A549 (cell line): ENCODE results near the gene ASIC5. TPM values are rescaled to one million over a fixed set of nuclear protein-coding genes. Genes with fewer than 3 reads are reported as not detected.

Experiments used
- ATAC-seq, 2 experiments: fragments of 200-7000 bp in 1 of 2; fragments of >200 bp in 1 of 2; cut with Nextera tagmentation in 1 of 2; cut with Tn5 transposase in 1 of 2; 3 replicates each; pipeline versions ENCODE4 v1.8.0 to v1.9.1; 2018 to 2020; ENCODE audit warnings: mild to moderate bottlenecking in 1 of 2, moderate library complexity in 1 of 2
- CTCF ChIA-PET: fragments of 300-600 bp; sonication (Branson Sonifier 250); formaldehyde crosslinking; extraction: SDS; loops from one replicate; lab custom pipeline; 2021; ENCODE audit warnings: antibody characterized with exemption, inconsistent platforms; lab: Yijun Ruan, JAX
- POLR2A ChIA-PET: fragments of 350-600 bp; formaldehyde crosslinking; extraction: SDS; loops from one replicate; lab custom pipeline; 2021; ENCODE audit warnings: antibody characterized with exemption, inconsistent platforms; lab: Yijun Ruan, JAX
- DNase-seq, 2 experiments: peaks; one replicate each; pipeline versions ENCODE4 v3.0.0 to v3.0.0-alpha.2; 2011 to 2016; ENCODE audit warnings: low read depth in 1 of 2, low spot score in 1 of 2
- FAIRE-seq: peaks from 2 replicates; lab custom pipeline; 2011; peaks lifted over from hg19 to GRCh38; lab: Jason Lieb, UNC
- H3K27ac ChIP-seq, 2 experiments: fragments of >200 bp; sonication (Bioruptor Twin); formaldehyde crosslinking; 3 replicates each; pipeline ENCODE4 v1.5.1; 2016 to 2017
- H3K4me1 ChIP-seq: fragments of >200 bp; sonication (Bioruptor Twin); formaldehyde crosslinking; 3 replicates; pipeline ENCODE4 v1.6.1; 2016
- H3K4me2 ChIP-seq: fragments of >200 bp; sonication (Bioruptor Twin); formaldehyde crosslinking; 3 replicates; pipeline ENCODE4 v1.6.1; 2016
- H3K4me3 ChIP-seq: fragments of >200 bp; sonication (Bioruptor Twin); formaldehyde crosslinking; 3 replicates; pipeline ENCODE4 v1.5.1; 2016
- H3K9me3 ChIP-seq: fragments of >200 bp; sonication (Bioruptor Twin); formaldehyde crosslinking; 3 replicates; pipeline ENCODE4 v1.6.1; 2016
- CHD4 ChIP-seq: fragments of 200-600 bp; sonication (generic); IDR thresholded peaks from 2 replicates; pipeline ENCODE4 v1.6.1; 2016; ENCODE audit warnings: antibody characterized with exemption, mild to moderate bottlenecking, borderline replicate concordance
- EHF ChIP-seq: fragments of 250-450 bp; sonication (Bioruptor Pico); IDR thresholded peaks from 2 replicates; pipeline ENCODE4 v1.5.0; 2020; ENCODE audit warnings: mild to moderate bottlenecking
- EHMT2 ChIP-seq: fragments of 200-600 bp; sonication (generic); IDR thresholded peaks from 2 replicates; pipeline ENCODE4 v1.6.1; 2016; ENCODE audit warnings: antibody characterized with exemption, low read depth, mild to moderate bottlenecking, moderate library complexity
- FOSL2 ChIP-seq, 2 experiments: fragments of 450-650 bp in 1 of 2; fragments of >200 bp in 1 of 2; sonication (Bioruptor Twin) in 1 of 2; formaldehyde crosslinking; IDR thresholded peaks; 2 replicates each; pipeline versions ENCODE4 v1.5.0 to v1.6.1; 2016 to 2020; ENCODE audit warnings: mild to moderate bottlenecking in 1 of 2, moderate library complexity in 1 of 2
- GATA3 ChIP-seq: IDR thresholded peaks from 2 replicates; pipeline ENCODE4 v1.6.1; 2012; ENCODE audit warnings: borderline replicate concordance
- HDAC2 ChIP-seq: fragments of 200-600 bp; sonication (generic); IDR thresholded peaks from 2 replicates; pipeline ENCODE4 v1.6.1; 2016
- HEYL ChIP-seq: fragments of 250-450 bp; sonication (Bioruptor Pico); IDR thresholded peaks from 2 replicates; pipeline ENCODE4 v1.8.0; 2021; ENCODE audit warnings: mild to moderate bottlenecking, moderate library complexity
- MYC ChIP-seq: IDR thresholded peaks from 2 replicates; pipeline ENCODE4 v1.6.1; 2012; ENCODE audit warnings: mild to moderate bottlenecking, inconsistent platforms, low read length, improper control_type of control experiment, borderline replicate concordance
- NFE2L2 ChIP-seq: fragments of 150-350 bp; conservative IDR thresholded peaks from 2 replicates; pipeline ENCODE4 v1.6.1; 2014; ENCODE audit warnings: low read length
- NPAS2 ChIP-seq: fragments of 250-450 bp; sonication (Bioruptor Pico); IDR thresholded peaks from 2 replicates; pipeline ENCODE4 v1.8.0; 2022; ENCODE audit warnings: mild to moderate bottlenecking, moderate library complexity, borderline replicate concordance
- PHF8 ChIP-seq: fragments of 200-600 bp; sonication (generic); IDR thresholded peaks from 2 replicates; pipeline ENCODE4 v1.6.1; 2016; ENCODE audit warnings: low read depth, mild to moderate bottlenecking, antibody characterized with exemption, moderate library complexity, borderline replicate concordance
- POLR2A ChIP-seq: IDR thresholded peaks from 2 replicates; pipeline ENCODE4 v1.6.1; 2012; ENCODE audit warnings: mild to moderate bottlenecking, low read length
- RARB ChIP-seq: fragments of 250-450 bp; sonication (Bioruptor Pico); IDR thresholded peaks from 2 replicates; pipeline ENCODE4 v1.8.0; 2021; ENCODE audit warnings: mild to moderate bottlenecking, moderate library complexity
- RCOR1 ChIP-seq: fragments of 150-350 bp; IDR thresholded peaks from 2 replicates; pipeline ENCODE4 v1.6.1; 2014; ENCODE audit warnings: antibody characterized with exemption, low read length, low read depth
- RNF2 ChIP-seq: fragments of 200-600 bp; sonication (generic); IDR thresholded peaks from 2 replicates; pipeline ENCODE4 v1.6.1; 2016; ENCODE audit warnings: low read depth, mild to moderate bottlenecking, antibody characterized with exemption, moderate library complexity, borderline replicate concordance
- SMC3 ChIP-seq: fragments of >200 bp; sonication (Bioruptor Twin); formaldehyde crosslinking; IDR thresholded peaks from 3 replicates; pipeline ENCODE4 v1.6.1; 2018; ENCODE audit warnings: inconsistent platforms
- ZC3H11A ChIP-seq: fragments of 450-650 bp; IDR thresholded peaks from 2 replicates; pipeline ENCODE4 v1.6.1; 2014; ENCODE audit warnings: antibody characterized with exemption, mild to moderate bottlenecking
- ZFP36 ChIP-seq: fragments of 450-650 bp; IDR thresholded peaks from 2 replicates; pipeline ENCODE4 v1.6.1; 2014; ENCODE audit warnings: borderline replicate concordance; ENCODE audit not compliant: partially characterized antibody
- ZNF302 ChIP-seq: fragments of 250-450 bp; sonication (Bioruptor Pico); IDR thresholded peaks from 2 replicates; pipeline ENCODE4 v1.9.0; 2021; ENCODE audit warnings: inconsistent platforms, mild to moderate bottlenecking, moderate library complexity
- ZSCAN20 ChIP-seq: fragments of 250-450 bp; sonication (Bioruptor Pico); IDR thresholded peaks from 2 replicates; pipeline ENCODE4 v1.8.0; 2022; ENCODE audit warnings: mild to moderate bottlenecking, moderate library complexity
- WGBS: methylation state at CpG from one replicate; pipeline ENCODE4 v1.1.6; 2017; ENCODE audit errors: missing lambda C conversion rate; 5-methylcytosine and 5-hydroxymethylcytosine counted together
- polyA plus RNA-seq, 4 experiments: library from polyadenylated mRNA; depleted of rRNA in 3 of 4; stranded (reverse); fragments of >200 nt; fragmentation: RNase III in 1 of 4; extraction: RNeasy Plus Mini Kit Qiagen cat#74134 plus additional on column Dnase treatment in 1 of 4; gene quantifications; 2 replicates in 3 of 4; 3 replicates in 1 of 4; pipeline ENCODE4 v1.2.3, GENCODE V29; 2011 to 2017
- TF ChIP-seq, protein P1 (sequence below): fragments of 200-600 bp; sonication (generic); IDR thresholded peaks from 2 replicates; pipeline ENCODE4 v1.6.1; 2016; ENCODE audit warnings: antibody characterized with exemption, mild to moderate bottlenecking, moderate library complexity
- TF ChIP-seq, protein P2 (sequence below): fragments of >200 bp; sonication (Bioruptor Twin); formaldehyde crosslinking; IDR thresholded peaks from 3 replicates; pipeline ENCODE4 v1.5.1; 2016
- TF ChIP-seq, protein P3 (sequence below): fragments of >200 bp; sonication (Bioruptor Twin); formaldehyde crosslinking; IDR thresholded peaks from 3 replicates; pipeline ENCODE4 v1.6.1; 2016
- TF ChIP-seq, protein P4 (sequence below): IDR thresholded peaks from 2 replicates; pipeline ENCODE4 v1.6.1; 2012; ENCODE audit warnings: low read depth, borderline replicate concordance

ASIC5 gene
- polyA plus RNA-seq, 2 of the 4 experiments (the other 2 are of a cell fraction), result not detected

DNA sequence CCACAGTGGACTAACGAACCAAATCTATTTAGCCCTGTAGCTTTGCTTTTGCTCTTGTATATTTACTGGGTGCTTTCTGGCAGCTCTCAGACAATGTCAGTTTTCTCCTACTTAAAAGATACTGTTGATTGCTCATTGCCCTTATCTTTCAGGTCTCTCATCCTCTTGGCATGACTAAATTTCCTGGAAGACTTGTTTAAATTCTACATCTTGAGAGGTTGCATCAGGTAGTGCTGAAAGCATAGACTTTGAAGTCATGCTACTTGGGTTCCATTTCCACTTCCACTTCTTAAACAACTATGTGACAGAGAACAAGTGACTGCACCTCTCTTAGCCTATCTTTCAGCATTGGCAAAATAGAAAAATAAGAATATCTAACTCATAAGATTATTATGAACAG, 45.8 kb upstream of the ASIC5 start:
- 10% methylated on average over 1 of the region's 1 CpG for WGBS
- TF ChIP-seq RCOR1 (no peak), ZSCAN20 (CRISPR knock-in tag) (no peak), MYC (no peak), RARB (CRISPR knock-in tag) (no peak), EHMT2 (no peak), ZNF302 (CRISPR knock-in tag) (no peak), HDAC2 (no peak), POLR2A (no peak), ZFP36 (no peak), NPAS2 (CRISPR knock-in tag) (no peak), EHF (no peak), HEYL (CRISPR knock-in tag) (no peak), NFE2L2 (no peak), ZC3H11A (no peak)
- TF ChIP-seq, protein P1, sequence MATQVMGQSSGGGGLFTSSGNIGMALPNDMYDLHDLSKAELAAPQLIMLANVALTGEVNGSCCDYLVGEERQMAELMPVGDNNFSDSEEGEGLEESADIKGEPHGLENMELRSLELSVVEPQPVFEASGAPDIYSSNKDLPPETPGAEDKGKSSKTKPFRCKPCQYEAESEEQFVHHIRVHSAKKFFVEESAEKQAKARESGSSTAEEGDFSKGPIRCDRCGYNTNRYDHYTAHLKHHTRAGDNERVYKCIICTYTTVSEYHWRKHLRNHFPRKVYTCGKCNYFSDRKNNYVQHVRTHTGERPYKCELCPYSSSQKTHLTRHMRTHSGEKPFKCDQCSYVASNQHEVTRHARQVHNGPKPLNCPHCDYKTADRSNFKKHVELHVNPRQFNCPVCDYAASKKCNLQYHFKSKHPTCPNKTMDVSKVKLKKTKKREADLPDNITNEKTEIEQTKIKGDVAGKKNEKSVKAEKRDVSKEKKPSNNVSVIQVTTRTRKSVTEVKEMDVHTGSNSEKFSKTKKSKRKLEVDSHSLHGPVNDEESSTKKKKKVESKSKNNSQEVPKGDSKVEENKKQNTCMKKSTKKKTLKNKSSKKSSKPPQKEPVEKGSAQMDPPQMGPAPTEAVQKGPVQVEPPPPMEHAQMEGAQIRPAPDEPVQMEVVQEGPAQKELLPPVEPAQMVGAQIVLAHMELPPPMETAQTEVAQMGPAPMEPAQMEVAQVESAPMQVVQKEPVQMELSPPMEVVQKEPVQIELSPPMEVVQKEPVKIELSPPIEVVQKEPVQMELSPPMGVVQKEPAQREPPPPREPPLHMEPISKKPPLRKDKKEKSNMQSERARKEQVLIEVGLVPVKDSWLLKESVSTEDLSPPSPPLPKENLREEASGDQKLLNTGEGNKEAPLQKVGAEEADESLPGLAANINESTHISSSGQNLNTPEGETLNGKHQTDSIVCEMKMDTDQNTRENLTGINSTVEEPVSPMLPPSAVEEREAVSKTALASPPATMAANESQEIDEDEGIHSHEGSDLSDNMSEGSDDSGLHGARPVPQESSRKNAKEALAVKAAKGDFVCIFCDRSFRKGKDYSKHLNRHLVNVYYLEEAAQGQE, result no peak
- TF ChIP-seq, protein P2, sequence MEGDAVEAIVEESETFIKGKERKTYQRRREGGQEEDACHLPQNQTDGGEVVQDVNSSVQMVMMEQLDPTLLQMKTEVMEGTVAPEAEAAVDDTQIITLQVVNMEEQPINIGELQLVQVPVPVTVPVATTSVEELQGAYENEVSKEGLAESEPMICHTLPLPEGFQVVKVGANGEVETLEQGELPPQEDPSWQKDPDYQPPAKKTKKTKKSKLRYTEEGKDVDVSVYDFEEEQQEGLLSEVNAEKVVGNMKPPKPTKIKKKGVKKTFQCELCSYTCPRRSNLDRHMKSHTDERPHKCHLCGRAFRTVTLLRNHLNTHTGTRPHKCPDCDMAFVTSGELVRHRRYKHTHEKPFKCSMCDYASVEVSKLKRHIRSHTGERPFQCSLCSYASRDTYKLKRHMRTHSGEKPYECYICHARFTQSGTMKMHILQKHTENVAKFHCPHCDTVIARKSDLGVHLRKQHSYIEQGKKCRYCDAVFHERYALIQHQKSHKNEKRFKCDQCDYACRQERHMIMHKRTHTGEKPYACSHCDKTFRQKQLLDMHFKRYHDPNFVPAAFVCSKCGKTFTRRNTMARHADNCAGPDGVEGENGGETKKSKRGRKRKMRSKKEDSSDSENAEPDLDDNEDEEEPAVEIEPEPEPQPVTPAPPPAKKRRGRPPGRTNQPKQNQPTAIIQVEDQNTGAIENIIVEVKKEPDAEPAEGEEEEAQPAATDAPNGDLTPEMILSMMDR, result no peak
- TF ChIP-seq, protein P3, sequence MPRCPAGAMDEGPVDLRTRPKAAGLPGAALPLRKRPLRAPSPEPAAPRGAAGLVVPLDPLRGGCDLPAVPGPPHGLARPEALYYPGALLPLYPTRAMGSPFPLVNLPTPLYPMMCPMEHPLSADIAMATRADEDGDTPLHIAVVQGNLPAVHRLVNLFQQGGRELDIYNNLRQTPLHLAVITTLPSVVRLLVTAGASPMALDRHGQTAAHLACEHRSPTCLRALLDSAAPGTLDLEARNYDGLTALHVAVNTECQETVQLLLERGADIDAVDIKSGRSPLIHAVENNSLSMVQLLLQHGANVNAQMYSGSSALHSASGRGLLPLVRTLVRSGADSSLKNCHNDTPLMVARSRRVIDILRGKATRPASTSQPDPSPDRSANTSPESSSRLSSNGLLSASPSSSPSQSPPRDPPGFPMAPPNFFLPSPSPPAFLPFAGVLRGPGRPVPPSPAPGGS, result no peak
- POLR2A ChIA-PET, result no interaction called here
- Histone ChIP-seq H3K27ac (no peak overlapping the region), H3K4me1 (no peaks in the 10 kb centered on the region), H3K9me3 (no peaks in the 10 kb centered on the region), H3K4me3 (no peak overlapping the region), H3K4me2 (no peak overlapping the region)
- DNase-seq (no peak), ATAC-seq (no peak), FAIRE-seq (no peak)
- CTCF ChIA-PET, result no interaction called here

DNA sequence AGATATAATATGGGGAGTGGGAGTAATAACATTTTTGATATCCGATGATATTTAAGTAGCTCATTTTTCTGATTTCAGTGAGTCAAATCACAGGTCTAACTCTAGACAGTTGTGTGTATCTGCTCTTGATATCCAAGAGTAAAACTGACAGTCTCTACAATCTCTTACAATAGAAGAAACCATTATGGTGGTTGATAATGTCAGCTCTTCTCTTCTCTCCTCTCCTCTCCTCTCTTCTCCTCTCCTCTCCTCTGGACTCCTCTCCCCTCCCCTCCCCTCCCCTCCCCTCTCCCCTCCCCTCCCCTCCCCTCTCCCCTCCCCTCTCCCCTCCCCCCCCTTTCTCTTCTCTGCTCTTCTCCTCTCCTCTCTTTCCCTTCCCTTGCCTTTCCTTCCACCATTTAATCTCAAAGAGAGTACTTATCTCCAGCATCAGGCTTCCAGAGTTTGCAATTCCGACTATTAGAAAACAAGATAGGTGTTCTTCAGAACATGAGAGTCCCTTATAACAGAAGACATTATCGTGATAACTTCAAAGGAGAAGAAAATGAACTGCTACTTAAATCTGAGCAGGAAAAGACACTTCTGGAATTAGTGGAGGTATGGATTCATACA, 43.6 kb upstream of the ASIC5 start:
- FAIRE-seq (no peak), DNase-seq (no peak), ATAC-seq (no peak)
- 54% methylated on average over 3 of the region's 3 CpGs for WGBS
- ChIA-PET POLR2A (no interaction called here), CTCF (no interaction called here)
- H3K4me3 ChIP-seq, result no peak overlapping the region
- 0 out of 3 replicates have a peak, but pooled peaks cover 4% of the 10 kb centered on the region for H3K4me1 ChIP-seq
- H3K4me2 ChIP-seq, result no peak overlapping the region
- H3K27ac ChIP-seq, result no peak overlapping the region
- no peaks in the 10 kb centered on the region for H3K9me3 ChIP-seq
- TF ChIP-seq EHF (no peak), NPAS2 (CRISPR knock-in tag) (no peak), FOSL2 (IDR thresholded peaks at IDR 0.05) (no peak), FOSL2 (CRISPR knock-in tag; IDR thresholded peaks at IDR 0.05) (no peak), SMC3 (no peak), CHD4 (no peak), HEYL (CRISPR knock-in tag) (no peak), POLR2A (no peak), RARB (CRISPR knock-in tag) (no peak), PHF8 (no peak), RNF2 (no peak), GATA3 (no peak)
- TF ChIP-seq, protein P4, sequence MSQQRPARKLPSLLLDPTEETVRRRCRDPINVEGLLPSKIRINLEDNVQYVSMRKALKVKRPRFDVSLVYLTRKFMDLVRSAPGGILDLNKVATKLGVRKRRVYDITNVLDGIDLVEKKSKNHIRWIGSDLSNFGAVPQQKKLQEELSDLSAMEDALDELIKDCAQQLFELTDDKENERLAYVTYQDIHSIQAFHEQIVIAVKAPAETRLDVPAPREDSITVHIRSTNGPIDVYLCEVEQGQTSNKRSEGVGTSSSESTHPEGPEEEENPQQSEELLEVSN, result no peak
- TF ChIP-seq, protein P3, result no peak
- TF ChIP-seq, protein P2, result no peak
